Glutamatergic neuron (in vitro differentiated cells): ENCODE measurements around the gene CDC34. TPM values are rescaled to one million over a fixed set of nuclear protein-coding genes. Genes with fewer than 3 reads are reported as not detected.

Source experiments
- DNase-seq: peaks from one replicate; pipeline ENCODE4 v3.0.0; 2022
- H3K27ac Mint-ChIP-seq: one replicate; pipeline ENCODE4 v1.8.0; 2020; ENCODE audit warnings: mild to moderate bottlenecking, mixed read lengths, inconsistent platforms; ENCODE audit not compliant: unreplicated experiment
- H3K27me3 Mint-ChIP-seq: one replicate; pipeline ENCODE4 v1.8.0; 2020; ENCODE audit warnings: mild to moderate bottlenecking, moderate library complexity, mixed read lengths, inconsistent platforms; ENCODE audit not compliant: unreplicated experiment
- H3K36me3 Mint-ChIP-seq: one replicate; pipeline ENCODE4 v1.8.0; 2020; ENCODE audit warnings: mild to moderate bottlenecking, mixed read lengths, inconsistent platforms; ENCODE audit not compliant: unreplicated experiment
- H3K4me1 Mint-ChIP-seq: one replicate; pipeline ENCODE4 v1.8.0; 2020; ENCODE audit warnings: mild to moderate bottlenecking, low read depth, mixed read lengths, inconsistent platforms; ENCODE audit not compliant: unreplicated experiment
- H3K4me3 Mint-ChIP-seq: one replicate; pipeline ENCODE4 v1.8.0; 2020; ENCODE audit warnings: mild to moderate bottlenecking, mixed read lengths, inconsistent platforms; ENCODE audit not compliant: unreplicated experiment
- H3K9me3 Mint-ChIP-seq: one replicate; pipeline ENCODE4 v1.8.0; 2020; ENCODE audit warnings: mild to moderate bottlenecking, moderate library complexity, mixed read lengths, inconsistent platforms; ENCODE audit not compliant: unreplicated experiment
- CTCF ChIP-seq: fragments of 200-600 bp; sonication (generic); IDR thresholded peaks from one replicate; pipeline ENCODE4 v1.5.0; 2021; ENCODE audit not compliant: partially characterized antibody, unreplicated experiment
- total RNA-seq: library from RNA; stranded (reverse); fragmentation: NEBNext Ultra II Directional; extraction: Animal tissue kit (Norgen Biotek cat#: 25700); gene quantifications from one replicate; pipeline ENCODE4 v1.2.1, GENCODE V29; 2021; ENCODE audit not compliant: unreplicated experiment

Gene CDC34
- total RNA-seq, 1 donor from 2014 or later: 136 TPM

- Mint-ChIP-seq H3K27ac (no peak overlapping the region), H3K9me3 (peaks cover 1% of the 10 kb centered on the region), H3K27me3 (peaks cover 1% of the 10 kb centered on the region), H3K4me1 (no peaks in the 10 kb centered on the region), H3K4me3 (no peak overlapping the region), H3K36me3 (peaks cover 9% of the 10 kb centered on the region)
- DNase-seq: no peak
- TF ChIP-seq CTCF: no peak
Measured at GRCh38 chr19:522726-523125, 8.8 kb upstream of the CDC34 start.

- DNase-seq: peak; percentile 42
- Mint-ChIP-seq H3K27me3 (peaks cover 1% of the 10 kb centered on the region), H3K9me3 (peaks cover 1% of the 10 kb centered on the region), H3K4me3 (no peak overlapping the region), H3K27ac (no peak overlapping the region), H3K36me3 (peaks cover 9% of the 10 kb centered on the region), H3K4me1 (no peaks in the 10 kb centered on the region)
- no peak for TF ChIP-seq CTCF
Measured at GRCh38 chr19:524062-524674, 7.4 kb upstream of the CDC34 start.

DNA sequence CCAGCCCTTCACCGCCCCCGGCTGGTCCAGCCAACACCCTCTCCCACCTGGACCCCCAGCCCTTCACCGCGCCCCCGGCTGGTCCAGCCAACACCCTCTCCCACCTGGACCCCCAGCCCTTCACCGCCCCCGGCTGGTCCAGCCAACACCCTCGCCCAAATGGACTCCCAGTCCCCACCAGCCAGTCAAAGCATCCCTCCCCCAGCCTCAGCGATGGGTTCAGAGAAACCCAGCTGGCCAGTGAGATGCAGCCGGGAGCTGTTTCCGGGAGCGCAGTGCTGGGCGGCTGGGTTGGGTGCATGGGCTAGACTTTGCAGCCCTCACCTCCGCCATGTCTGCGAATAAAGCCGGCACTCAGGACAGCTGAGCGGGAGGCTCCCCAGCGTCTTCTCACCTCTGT is 6.5 kb upstream of the CDC34 start:
- peaks cover 2% of the 10 kb centered on the region for H3K27me3 Mint-ChIP-seq
- peaks cover 1% of the 10 kb centered on the region for H3K9me3 Mint-ChIP-seq
- H3K4me3 Mint-ChIP-seq: no peak overlapping the region
- no peak for TF ChIP-seq CTCF
- no peaks in the 10 kb centered on the region for H3K4me1 Mint-ChIP-seq
- no peak for DNase-seq
- H3K27ac Mint-ChIP-seq: no peak overlapping the region
- peaks cover 9% of the 10 kb centered on the region for H3K36me3 Mint-ChIP-seq

- peaks cover 6% of the 10 kb centered on the region for H3K36me3 Mint-ChIP-seq
- peaks cover 6% of the 10 kb centered on the region for H3K27me3 Mint-ChIP-seq
- no peak overlapping the region for H3K4me3 Mint-ChIP-seq
- H3K4me1 Mint-ChIP-seq: no peaks in the 10 kb centered on the region
- no peak for DNase-seq
- H3K27ac Mint-ChIP-seq: no peak overlapping the region
- no peak for TF ChIP-seq CTCF
- peaks cover 2% of the 10 kb centered on the region for H3K9me3 Mint-ChIP-seq
Measured at GRCh38 chr19:525857-526419, 5.6 kb upstream of the CDC34 start.
